Measurements from ENCODE around the gene NACC1.

NACC1 gene

GRCh38 chr19:13117772-13118423 lies at the start of gene NACC1 (continued):
- no peak for TF ChIP-seq PRDM10 (tag by site-specific recombination; IDR thresholded peaks at IDR 0.05)
- TF ChIP-seq ZXDB (tag by site-specific recombination; IDR thresholded peaks at IDR 0.05), result peak; percentile 85
- 0 out of 2 replicates have a peak, but pooled peaks have one; percentile 47 for TF ChIP-seq ZNF24 (tag by site-specific recombination; IDR thresholded peaks at IDR 0.05)
- TF ChIP-seq, protein P1, sequence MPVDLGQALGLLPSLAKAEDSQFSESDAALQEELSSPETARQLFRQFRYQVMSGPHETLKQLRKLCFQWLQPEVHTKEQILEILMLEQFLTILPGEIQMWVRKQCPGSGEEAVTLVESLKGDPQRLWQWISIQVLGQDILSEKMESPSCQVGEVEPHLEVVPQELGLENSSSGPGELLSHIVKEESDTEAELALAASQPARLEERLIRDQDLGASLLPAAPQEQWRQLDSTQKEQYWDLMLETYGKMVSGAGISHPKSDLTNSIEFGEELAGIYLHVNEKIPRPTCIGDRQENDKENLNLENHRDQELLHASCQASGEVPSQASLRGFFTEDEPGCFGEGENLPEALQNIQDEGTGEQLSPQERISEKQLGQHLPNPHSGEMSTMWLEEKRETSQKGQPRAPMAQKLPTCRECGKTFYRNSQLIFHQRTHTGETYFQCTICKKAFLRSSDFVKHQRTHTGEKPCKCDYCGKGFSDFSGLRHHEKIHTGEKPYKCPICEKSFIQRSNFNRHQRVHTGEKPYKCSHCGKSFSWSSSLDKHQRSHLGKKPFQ (tag by site-specific recombination; IDR thresholded peaks at IDR 0.05), result peak; percentile 55; the same call in 1 of the 2 replicates
- peak; percentile 27 for TF ChIP-seq ZFHX2 (tag by site-specific recombination; conservative IDR thresholded peaks at IDR 0.05)
- peak; percentile 18 for TF ChIP-seq ZNF335 (tag by site-specific recombination; conservative IDR thresholded peaks at IDR 0.05)
- peak; percentile 34; the same call in 1 of the 2 replicates for TF ChIP-seq YY1 (tag by site-specific recombination; IDR thresholded peaks at IDR 0.05)
- TF ChIP-seq ZBTB20 (tag by site-specific recombination; IDR thresholded peaks at IDR 0.05), result no peak
- peak; percentile 12; the same call in 1 of the 2 replicates for TF ChIP-seq PRDM4 (tag by site-specific recombination; IDR thresholded peaks at IDR 0.05)

DNA sequence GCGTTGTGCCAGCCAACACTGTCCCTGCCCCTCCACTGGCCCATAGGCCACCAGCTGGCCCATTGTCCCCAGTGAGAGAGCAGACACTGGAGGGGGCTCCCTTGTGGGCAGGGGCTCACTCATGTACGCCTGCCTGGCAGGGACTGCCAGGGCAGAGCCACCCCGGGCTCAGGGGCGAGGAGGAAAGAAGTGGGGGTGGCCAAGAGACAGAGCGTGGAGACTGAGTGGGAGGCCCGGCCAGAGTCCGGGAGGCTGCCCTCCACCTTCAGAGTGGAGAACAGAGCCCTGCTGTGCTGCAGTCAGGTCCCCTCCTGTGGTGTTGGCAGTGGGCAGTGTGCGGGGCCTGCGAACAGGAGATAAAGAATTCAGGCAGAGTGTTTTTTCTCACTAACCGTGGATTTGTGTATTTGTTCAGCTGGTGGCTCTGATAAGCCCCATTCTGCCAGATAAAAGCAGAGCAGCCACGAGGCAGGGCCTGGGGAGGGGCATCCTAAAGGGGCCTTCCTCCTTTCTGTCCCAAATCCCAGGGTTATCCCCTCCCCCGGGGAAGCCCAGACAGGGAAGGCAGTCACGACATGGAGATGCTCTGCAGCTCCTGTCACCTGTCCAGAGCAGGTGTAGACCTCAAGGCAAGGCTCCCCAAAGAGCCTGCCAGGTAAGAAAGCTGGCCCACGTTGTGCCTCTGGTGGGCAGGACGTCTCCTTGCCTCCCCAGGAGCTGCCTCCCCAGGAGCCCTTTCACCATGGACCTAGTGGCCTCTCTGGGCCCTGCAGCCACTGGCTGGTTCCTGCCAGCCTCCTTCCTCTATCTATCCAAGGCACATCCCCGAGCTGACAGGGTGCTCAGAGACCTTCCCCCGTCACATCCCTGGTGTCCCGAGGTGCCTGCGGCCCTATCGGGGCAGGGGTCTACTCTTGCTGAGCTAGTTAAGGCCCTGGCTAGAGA lies 48.4 kb upstream of the NACC1 start:
- ChIA-PET CTCF (interaction anchor here (0.7 to 7.3 kb wide), 12 partner anchors 8 to 104 kb away, joined by 3 to 57 read pairs (median 4); no protein-coding TSS in a partner anchor), POLR2A (interaction anchor here (0.6 to 1.5 kb wide), 2 partner anchors 8 to 177 kb away, joined by 3 to 9 read pairs; no protein-coding TSS in a partner anchor)
- Histone ChIP-seq H3K36me3 (ENCODE audit: control insufficient read depth in 2 of 2, insufficient read depth in 1 of 2, low read length in 2 of 2) (no peaks in the 10 kb centered on the region), H3K9me3 (ENCODE audit: control insufficient read depth, insufficient read depth, low read depth, low read length) (no peaks in the 10 kb centered on the region), H3K4me3 (ENCODE audit: low read depth, low read length) (no peak overlapping the region), H3K27ac (ENCODE audit: extremely low read depth, low read depth, low read length) (no peak overlapping the region), H3K4me1 (ENCODE audit: control insufficient read depth, insufficient read depth, low read length) (no peaks in the 10 kb centered on the region; the same call in 1 of the 2 replicates)
- TF ChIP-seq ZNF174 (tag by site-specific recombination; IDR thresholded peaks at IDR 0.05), result no peak
- peak; percentile 86 for TF ChIP-seq ZFHX2 (tag by site-specific recombination; conservative IDR thresholded peaks at IDR 0.05)
- peak; percentile 90 for TF ChIP-seq ZIC2 (tag by site-specific recombination; IDR thresholded peaks at IDR 0.05)
- TF ChIP-seq, protein P2, sequence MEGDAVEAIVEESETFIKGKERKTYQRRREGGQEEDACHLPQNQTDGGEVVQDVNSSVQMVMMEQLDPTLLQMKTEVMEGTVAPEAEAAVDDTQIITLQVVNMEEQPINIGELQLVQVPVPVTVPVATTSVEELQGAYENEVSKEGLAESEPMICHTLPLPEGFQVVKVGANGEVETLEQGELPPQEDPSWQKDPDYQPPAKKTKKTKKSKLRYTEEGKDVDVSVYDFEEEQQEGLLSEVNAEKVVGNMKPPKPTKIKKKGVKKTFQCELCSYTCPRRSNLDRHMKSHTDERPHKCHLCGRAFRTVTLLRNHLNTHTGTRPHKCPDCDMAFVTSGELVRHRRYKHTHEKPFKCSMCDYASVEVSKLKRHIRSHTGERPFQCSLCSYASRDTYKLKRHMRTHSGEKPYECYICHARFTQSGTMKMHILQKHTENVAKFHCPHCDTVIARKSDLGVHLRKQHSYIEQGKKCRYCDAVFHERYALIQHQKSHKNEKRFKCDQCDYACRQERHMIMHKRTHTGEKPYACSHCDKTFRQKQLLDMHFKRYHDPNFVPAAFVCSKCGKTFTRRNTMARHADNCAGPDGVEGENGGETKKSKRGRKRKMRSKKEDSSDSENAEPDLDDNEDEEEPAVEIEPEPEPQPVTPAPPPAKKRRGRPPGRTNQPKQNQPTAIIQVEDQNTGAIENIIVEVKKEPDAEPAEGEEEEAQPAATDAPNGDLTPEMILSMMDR (tag by site-specific recombination; IDR thresholded peaks at IDR 0.05), result no peak
- 0 out of 2 replicates have a peak, but pooled peaks have one; percentile 21 for TF ChIP-seq ZNF335 (tag by site-specific recombination; conservative IDR thresholded peaks at IDR 0.05)
- TF ChIP-seq GLIS1 (tag by site-specific recombination; IDR thresholded peaks at IDR 0.05), result peak; percentile 78
- TF ChIP-seq, protein P3, sequence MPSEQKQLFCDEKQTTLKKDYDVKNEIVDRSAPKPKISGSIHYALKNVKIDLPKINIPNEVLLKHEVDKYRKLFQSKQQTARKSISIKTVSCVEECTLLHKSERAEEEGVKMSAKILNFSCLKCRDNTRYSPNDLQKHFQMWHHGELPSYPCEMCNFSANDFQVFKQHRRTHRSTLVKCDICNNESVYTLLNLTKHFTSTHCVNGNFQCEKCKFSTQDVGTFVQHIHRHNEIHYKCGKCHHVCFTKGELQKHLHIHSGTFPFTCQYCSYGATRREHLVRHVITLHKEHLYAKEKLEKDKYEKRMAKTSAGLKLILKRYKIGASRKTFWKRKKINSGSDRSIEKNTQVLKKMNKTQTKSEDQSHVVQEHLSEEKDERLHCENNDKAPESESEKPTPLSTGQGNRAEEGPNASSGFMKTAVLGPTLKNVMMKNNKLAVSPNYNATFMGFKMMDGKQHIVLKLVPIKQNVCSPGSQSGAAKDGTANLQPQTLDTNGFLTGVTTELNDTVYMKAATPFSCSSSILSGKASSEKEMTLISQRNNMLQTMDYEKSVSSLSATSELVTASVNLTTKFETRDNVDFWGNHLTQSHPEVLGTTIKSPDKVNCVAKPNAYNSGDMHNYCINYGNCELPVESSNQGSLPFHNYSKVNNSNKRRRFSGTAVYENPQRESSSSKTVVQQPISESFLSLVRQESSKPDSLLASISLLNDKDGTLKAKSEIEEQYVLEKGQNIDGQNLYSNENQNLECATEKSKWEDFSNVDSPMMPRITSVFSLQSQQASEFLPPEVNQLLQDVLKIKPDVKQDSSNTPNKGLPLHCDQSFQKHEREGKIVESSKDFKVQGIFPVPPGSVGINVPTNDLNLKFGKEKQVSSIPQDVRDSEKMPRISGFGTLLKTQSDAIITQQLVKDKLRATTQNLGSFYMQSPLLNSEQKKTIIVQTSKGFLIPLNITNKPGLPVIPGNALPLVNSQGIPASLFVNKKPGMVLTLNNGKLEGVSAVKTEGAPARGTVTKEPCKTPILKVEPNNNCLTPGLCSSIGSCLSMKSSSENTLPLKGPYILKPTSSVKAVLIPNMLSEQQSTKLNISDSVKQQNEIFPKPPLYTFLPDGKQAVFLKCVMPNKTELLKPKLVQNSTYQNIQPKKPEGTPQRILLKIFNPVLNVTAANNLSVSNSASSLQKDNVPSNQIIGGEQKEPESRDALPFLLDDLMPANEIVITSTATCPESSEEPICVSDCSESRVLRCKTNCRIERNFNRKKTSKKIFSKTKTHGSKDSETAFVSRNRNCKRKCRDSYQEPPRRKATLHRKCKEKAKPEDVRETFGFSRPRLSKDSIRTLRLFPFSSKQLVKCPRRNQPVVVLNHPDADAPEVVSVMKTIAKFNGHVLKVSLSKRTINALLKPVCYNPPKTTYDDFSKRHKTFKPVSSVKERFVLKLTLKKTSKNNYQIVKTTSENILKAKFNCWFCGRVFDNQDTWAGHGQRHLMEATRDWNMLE (tag by site-specific recombination; conservative IDR thresholded peaks at IDR 0.05; ENCODE audit: low read depth), result no peak
- no peak for TF ChIP-seq ZNF24 (tag by site-specific recombination; IDR thresholded peaks at IDR 0.05)
- no peak for TF ChIP-seq ZNF610 (tag by site-specific recombination; IDR thresholded peaks at IDR 0.05; ENCODE audit: borderline replicate concordance)
- TF ChIP-seq EGR2 (tag by site-specific recombination; IDR thresholded peaks at IDR 0.05; ENCODE audit: low read depth), result peak; percentile 83
